Uterus (tissue), 2 donors: Measurements from ENCODE around the gene EVI2B.

Experiments used
- POLR2A ChIP-seq, 2 donors: fragments of 450-650 bp; IDR thresholded peaks; one replicate each; pipeline ENCODE4 v1.6.1; 2016; ENCODE audit warnings: antibody characterized with exemption in 2 of 2, mild to moderate bottlenecking in 1 of 2, moderate library complexity in 1 of 2
- TF ChIP-seq, protein P1 (sequence below), 4 experiments: fragments of 200-600 bp in 2 of 4; fragments of 450-650 bp in 2 of 4; sonication (generic) in 2 of 4; IDR thresholded peaks; one replicate each; pipeline ENCODE4 v1.5.1; 2016 to 2019; ENCODE audit warnings: antibody characterized with exemption in 4 of 4, mild to moderate bottlenecking in 2 of 4, moderate library complexity in 1 of 4

DNA sequence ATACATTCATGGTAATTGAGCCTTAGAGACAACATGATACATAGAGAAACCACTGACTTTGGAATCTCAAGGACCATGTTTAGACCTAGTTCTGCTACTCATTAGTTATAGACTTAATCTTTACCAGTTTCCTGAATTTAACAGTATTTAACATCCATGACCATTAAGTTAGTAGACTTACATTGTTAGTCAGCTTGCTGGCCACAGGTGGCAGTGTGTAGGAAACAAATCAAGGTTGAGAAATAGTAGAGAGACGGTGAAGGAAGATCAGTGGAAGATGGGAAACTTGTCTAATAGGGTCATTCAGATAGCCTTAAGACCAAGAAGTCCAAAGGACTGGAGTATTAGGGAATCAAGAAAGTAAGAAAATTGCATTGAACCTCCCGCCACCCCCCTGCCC lies 47.8 kb downstream of the EVI2B start:
- TF ChIP-seq POLR2A (IDR thresholded peaks at IDR 0.05) = no peak
- TF ChIP-seq, protein P1, sequence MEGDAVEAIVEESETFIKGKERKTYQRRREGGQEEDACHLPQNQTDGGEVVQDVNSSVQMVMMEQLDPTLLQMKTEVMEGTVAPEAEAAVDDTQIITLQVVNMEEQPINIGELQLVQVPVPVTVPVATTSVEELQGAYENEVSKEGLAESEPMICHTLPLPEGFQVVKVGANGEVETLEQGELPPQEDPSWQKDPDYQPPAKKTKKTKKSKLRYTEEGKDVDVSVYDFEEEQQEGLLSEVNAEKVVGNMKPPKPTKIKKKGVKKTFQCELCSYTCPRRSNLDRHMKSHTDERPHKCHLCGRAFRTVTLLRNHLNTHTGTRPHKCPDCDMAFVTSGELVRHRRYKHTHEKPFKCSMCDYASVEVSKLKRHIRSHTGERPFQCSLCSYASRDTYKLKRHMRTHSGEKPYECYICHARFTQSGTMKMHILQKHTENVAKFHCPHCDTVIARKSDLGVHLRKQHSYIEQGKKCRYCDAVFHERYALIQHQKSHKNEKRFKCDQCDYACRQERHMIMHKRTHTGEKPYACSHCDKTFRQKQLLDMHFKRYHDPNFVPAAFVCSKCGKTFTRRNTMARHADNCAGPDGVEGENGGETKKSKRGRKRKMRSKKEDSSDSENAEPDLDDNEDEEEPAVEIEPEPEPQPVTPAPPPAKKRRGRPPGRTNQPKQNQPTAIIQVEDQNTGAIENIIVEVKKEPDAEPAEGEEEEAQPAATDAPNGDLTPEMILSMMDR (IDR thresholded peaks at IDR 0.05) = no peak
